ENCODE results near the gene MTX1.
"Not testable (repeated sequence)": the region's sequence is repeated elsewhere in the genome, so short reads cannot be mapped to it uniquely, and the experiment has no call there.

The MTX1 gene

GRCh38 chr1:155192346-155193274, 15.9 kb upstream of the MTX1 start:
- peak overlapping the region; percentile 96 for H3K27ac ChIP-seq (ENCODE audit: low read depth, low read length)

DNA sequence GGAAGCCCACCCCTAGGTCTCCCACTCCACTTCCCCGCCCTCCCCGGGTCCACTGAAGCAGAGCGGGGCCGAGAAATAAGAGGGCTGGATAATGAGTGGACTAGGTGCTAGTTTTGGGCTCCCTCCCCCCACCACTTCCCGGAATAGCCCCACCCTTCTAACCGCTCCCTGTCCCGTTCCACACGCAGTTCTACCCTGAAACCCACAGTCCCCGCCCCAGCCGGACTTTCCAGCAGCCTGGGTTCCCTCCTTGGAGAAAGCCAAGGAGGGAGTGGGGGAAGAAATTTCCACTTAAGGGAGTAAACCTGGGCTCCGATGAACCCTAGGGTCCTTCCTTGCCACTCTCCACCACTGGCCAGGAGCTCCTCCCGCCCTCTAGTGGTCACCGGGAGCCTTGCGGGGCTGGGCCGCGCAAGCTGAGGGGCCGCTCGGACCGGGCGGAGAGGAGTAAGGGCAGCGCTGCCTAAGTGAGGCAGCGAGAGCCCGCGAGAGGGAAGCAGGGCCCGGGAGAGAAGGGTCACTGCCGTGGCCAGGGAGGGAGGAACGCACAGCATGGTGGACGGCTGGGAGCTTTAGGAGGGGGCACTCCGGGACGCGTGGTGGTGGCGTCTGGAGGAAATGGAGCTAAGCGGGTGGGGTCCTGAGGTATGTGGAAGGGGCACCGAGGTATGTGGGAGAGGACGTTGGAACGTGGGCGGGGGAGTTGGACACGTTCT, 15.1 kb upstream of the MTX1 start:
- H2AFZ ChIP-seq (ENCODE audit: low read length, unreplicated experiment): peak overlapping the region; percentile 74
- peak overlapping the region; percentile 96 for H3K27ac ChIP-seq (ENCODE audit: low read depth, low read length)
- no peaks in the 10 kb centered on the region for H3K27me3 ChIP-seq (ENCODE audit: insufficient read depth, low read length)
- peaks cover 19% of the 10 kb centered on the region for H3K79me2 ChIP-seq (ENCODE audit: control insufficient read depth, insufficient read depth, low read length, unreplicated experiment)
- peak overlapping the region; percentile 86 for H3K4me3 ChIP-seq (ENCODE audit: low read depth, low read length)
- peaks cover 9% of the 10 kb centered on the region; the same call in 1 of the 2 replicates for H3K36me3 ChIP-seq (ENCODE audit: insufficient read depth, low read length)
- H3K4me1 ChIP-seq (ENCODE audit: control insufficient read depth, insufficient read depth, low read length, unreplicated experiment): peaks cover 26% of the 10 kb centered on the region

More at GRCh38 chr1:155192346-155193274, 15.9 kb upstream of the MTX1 start:
- peaks cover 9% of the 10 kb centered on the region; the same call in 1 of the 2 replicates for H3K36me3 ChIP-seq (ENCODE audit: insufficient read depth, low read length)
- peak overlapping the region; percentile 86 for H3K4me3 ChIP-seq (ENCODE audit: low read depth, low read length)
- H3K27me3 ChIP-seq (ENCODE audit: insufficient read depth, low read length): no peaks in the 10 kb centered on the region
- H3K79me2 ChIP-seq (ENCODE audit: control insufficient read depth, insufficient read depth, low read length, unreplicated experiment): peaks cover 19% of the 10 kb centered on the region
- peaks cover 26% of the 10 kb centered on the region for H3K4me1 ChIP-seq (ENCODE audit: control insufficient read depth, insufficient read depth, low read length, unreplicated experiment)
- H2AFZ ChIP-seq (ENCODE audit: low read length, unreplicated experiment): peak overlapping the region; percentile 74

DNA sequence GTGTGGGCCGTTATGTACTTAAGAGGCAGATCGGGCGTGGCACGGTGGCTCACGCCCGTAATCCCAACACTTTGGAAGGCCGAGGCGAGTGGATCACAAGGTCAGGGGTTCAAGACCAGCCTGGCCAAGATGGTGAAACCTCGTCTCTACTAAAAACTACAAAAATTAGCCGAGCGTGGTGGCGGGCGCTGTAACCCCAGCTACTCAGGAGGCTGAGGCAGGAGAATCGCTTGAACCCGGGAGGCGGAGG, 14.6 kb upstream of the MTX1 start:
- not testable (repeated sequence) for H3K27me3 ChIP-seq (ENCODE audit: insufficient read depth, low read length); H3K36me3 ChIP-seq (ENCODE audit: insufficient read depth, low read length)
- H3K79me2 ChIP-seq (ENCODE audit: control insufficient read depth, insufficient read depth, low read length, unreplicated experiment): peaks cover 19% of the 10 kb centered on the region
- H3K4me3 ChIP-seq (ENCODE audit: low read depth, low read length): peak overlapping the region; percentile 86
- peak overlapping the region; percentile 96 for H3K27ac ChIP-seq (ENCODE audit: low read depth, low read length)
- H2AFZ ChIP-seq (ENCODE audit: low read length, unreplicated experiment): peak overlapping the region; percentile 56
- H3K4me1 ChIP-seq (ENCODE audit: control insufficient read depth, insufficient read depth, low read length, unreplicated experiment): peaks cover 26% of the 10 kb centered on the region

- H3K27me3 ChIP-seq (ENCODE audit: insufficient read depth, low read length): no peaks in the 10 kb centered on the region
- peak overlapping the region; percentile 86 for H3K4me3 ChIP-seq (ENCODE audit: low read depth, low read length)
- H3K27ac ChIP-seq (ENCODE audit: low read depth, low read length): peak overlapping the region; percentile 96
- H2AFZ ChIP-seq (ENCODE audit: low read length, unreplicated experiment): no peak overlapping the region
- peaks cover 26% of the 10 kb centered on the region for H3K4me1 ChIP-seq (ENCODE audit: control insufficient read depth, insufficient read depth, low read length, unreplicated experiment)
- peaks cover 19% of the 10 kb centered on the region for H3K79me2 ChIP-seq (ENCODE audit: control insufficient read depth, insufficient read depth, low read length, unreplicated experiment)
- peaks cover 13% of the 10 kb centered on the region; the same call in 1 of the 2 replicates for H3K36me3 ChIP-seq (ENCODE audit: insufficient read depth, low read length)
Measured at GRCh38 chr1:155195201-155196102, 13.0 kb upstream of the MTX1 start.

DNA sequence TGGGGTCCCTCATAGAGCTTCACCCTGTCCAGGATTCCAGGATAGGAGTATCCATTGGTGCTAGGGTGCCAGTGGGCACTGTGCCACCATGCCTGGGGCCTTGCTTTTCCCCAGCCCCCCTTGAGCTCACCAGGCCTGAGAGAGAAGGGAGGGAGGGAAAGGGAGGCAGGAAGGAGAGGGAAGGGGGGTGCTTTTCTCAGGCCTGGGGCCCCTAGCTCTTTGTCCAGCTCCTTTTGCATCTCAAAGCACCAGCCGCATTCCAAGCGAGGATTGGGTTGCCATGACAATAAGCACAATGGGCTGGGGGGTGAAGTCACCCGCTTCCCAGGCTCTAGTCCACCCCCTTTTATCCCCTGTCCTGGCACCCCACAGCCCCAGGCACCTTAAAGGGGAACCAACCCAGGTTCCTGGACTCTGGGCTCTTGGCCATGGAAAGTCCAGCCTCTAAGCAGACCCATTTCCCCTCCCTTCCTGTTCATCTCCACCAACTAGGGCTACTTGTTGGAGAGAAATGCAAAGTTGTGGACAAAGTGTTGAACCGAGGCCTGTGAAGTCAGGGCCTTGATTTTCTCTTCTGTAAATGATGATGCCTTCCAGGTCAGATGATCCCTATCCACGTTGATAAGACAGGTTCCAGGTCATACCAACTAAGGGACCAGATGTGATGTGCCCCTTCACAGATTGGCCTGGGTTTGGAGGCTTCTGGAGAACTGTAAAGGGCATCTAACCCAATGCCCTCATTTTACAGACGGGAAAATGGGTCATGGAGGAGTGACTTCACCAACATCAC, 12.2 kb upstream of the MTX1 start:
- Histone ChIP-seq H3K4me1 (ENCODE audit: control insufficient read depth, insufficient read depth, low read length, unreplicated experiment) (peaks cover 26% of the 10 kb centered on the region), H3K79me2 (ENCODE audit: control insufficient read depth, insufficient read depth, low read length, unreplicated experiment) (peaks cover 19% of the 10 kb centered on the region), H3K27ac (ENCODE audit: low read depth, low read length) (peak overlapping the region; percentile 96), H2AFZ (ENCODE audit: low read length, unreplicated experiment) (no peak overlapping the region), H3K4me3 (ENCODE audit: low read depth, low read length) (peak overlapping the region; percentile 86), H3K27me3 (ENCODE audit: insufficient read depth, low read length) (no peaks in the 10 kb centered on the region), H3K36me3 (ENCODE audit: insufficient read depth, low read length) (peaks cover 16% of the 10 kb centered on the region; the same call in 1 of the 2 replicates)

DNA sequence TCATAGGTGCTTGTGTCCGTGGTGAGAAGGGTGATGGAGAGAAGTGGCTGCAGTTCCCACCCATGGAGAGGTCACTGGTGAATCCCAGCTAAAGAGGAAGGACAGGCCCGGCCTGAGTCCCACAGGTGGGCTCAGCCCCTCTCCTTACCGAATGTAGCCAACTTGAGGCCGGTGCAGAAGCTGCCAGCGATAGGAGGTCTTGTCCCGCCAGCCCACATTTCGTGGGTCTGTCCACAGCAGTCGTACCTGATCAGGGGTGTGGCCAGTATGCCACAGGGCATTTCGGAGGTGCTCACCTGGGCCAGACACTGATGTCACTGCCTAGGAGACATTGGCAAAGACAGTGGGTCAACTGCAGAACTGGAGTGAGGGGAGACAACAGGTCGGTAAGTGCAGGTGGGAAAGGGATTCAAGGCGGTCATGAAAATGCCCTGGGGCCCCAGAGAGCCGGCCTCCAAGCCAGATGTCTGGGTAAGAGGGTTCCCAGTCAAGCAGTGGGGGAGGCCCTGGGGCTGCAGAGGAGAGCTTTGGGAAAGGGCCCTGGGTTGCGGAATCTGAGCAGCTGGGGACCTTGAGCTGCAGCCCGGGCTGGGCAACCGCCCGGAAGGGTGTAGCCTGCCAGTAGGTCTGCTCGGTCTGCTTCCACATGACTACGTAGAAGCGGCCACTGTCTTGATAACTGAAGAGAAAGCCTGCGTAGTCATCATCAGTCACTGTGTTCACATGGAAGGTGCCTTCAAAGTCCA, 11.4 kb upstream of the MTX1 start:
- Histone ChIP-seq H3K27me3 (ENCODE audit: insufficient read depth, low read length) (no peaks in the 10 kb centered on the region), H3K36me3 (ENCODE audit: insufficient read depth, low read length) (peaks cover 16% of the 10 kb centered on the region; the same call in 1 of the 2 replicates), H3K4me1 (ENCODE audit: control insufficient read depth, insufficient read depth, low read length, unreplicated experiment) (peaks cover 26% of the 10 kb centered on the region), H3K79me2 (ENCODE audit: control insufficient read depth, insufficient read depth, low read length, unreplicated experiment) (peaks cover 19% of the 10 kb centered on the region), H3K27ac (ENCODE audit: low read depth, low read length) (no peak overlapping the region), H3K4me3 (ENCODE audit: low read depth, low read length) (peak overlapping the region; percentile 86; the same call in 1 of the 2 replicates), H2AFZ (ENCODE audit: low read length, unreplicated experiment) (no peak overlapping the region)

DNA sequence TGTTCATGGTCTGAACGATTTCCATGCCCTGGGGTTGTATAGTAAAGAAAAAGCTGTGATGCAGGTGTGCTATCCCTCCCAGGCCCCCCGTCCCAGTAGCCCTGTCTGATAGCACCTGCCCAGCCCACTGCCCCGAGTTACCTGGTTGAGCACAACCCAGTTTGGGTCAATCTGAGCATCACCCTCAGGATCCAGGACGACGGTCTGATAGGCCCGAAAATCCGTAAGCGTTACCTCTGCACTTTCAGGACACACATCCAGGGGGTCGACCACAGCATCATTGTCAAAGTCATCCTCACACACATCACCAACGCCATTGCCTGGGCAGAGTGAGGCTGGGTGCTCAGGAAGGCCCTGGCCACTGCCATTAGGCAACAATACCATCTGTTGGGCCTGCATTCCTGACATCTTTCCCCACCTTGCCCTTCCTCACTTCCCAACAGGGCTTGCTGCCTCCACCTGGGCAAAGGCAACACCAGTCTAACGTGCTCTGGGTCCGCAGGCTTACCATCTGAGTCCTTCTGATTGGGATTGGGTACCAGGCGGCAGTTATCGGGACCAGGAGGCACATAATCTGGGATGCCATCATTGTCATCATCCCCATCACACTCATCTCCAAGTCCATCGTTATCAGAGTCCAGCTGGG, 10.5 kb upstream of the MTX1 start:
- Histone ChIP-seq H3K27ac (ENCODE audit: low read depth, low read length) (no peak overlapping the region), H2AFZ (ENCODE audit: low read length, unreplicated experiment) (no peak overlapping the region), H3K36me3 (ENCODE audit: insufficient read depth, low read length) (peaks cover 16% of the 10 kb centered on the region; the same call in 1 of the 2 replicates)

GRCh38 chr1:155198547-155198906, 10.0 kb upstream of the MTX1 start:
- H3K79me2 ChIP-seq (ENCODE audit: control insufficient read depth, insufficient read depth, low read length, unreplicated experiment): peaks cover 19% of the 10 kb centered on the region
- H3K27ac ChIP-seq (ENCODE audit: low read depth, low read length): no peak overlapping the region
- peaks cover 19% of the 10 kb centered on the region for H3K4me1 ChIP-seq (ENCODE audit: control insufficient read depth, insufficient read depth, low read length, unreplicated experiment)
- peaks cover 16% of the 10 kb centered on the region; the same call in 1 of the 2 replicates for H3K36me3 ChIP-seq (ENCODE audit: insufficient read depth, low read length)
- H2AFZ ChIP-seq (ENCODE audit: low read length, unreplicated experiment): no peak overlapping the region
- H3K4me3 ChIP-seq (ENCODE audit: low read depth, low read length): no peak overlapping the region
- no peaks in the 10 kb centered on the region for H3K27me3 ChIP-seq (ENCODE audit: insufficient read depth, low read length)

More for the DNA sequence above, 10.5 kb upstream of the MTX1 start:
- H3K27me3 ChIP-seq (ENCODE audit: insufficient read depth, low read length): no peaks in the 10 kb centered on the region
- peaks cover 19% of the 10 kb centered on the region for H3K79me2 ChIP-seq (ENCODE audit: control insufficient read depth, insufficient read depth, low read length, unreplicated experiment)
- H3K4me3 ChIP-seq (ENCODE audit: low read depth, low read length): no peak overlapping the region
- H3K4me1 ChIP-seq (ENCODE audit: control insufficient read depth, insufficient read depth, low read length, unreplicated experiment): peaks cover 21% of the 10 kb centered on the region

DNA sequence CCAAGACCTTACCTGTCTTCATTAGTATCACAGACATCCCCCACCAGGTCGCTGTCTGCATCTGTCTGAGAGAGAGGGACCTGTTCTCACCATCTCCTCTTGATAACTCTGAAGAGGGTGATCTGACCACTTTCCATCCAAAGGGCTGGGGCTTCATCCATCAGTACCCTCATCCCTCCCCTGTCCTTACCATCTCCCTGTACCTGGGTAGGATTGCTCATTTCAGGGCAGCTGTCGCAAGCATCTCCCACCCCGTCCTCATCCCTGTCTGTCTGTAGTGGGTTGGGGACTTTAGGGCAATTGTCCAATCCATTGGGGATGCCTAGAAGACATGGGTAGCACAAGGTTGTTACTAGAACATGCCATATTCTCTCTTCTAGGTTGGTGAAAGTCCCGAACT, 8.7 kb upstream of the MTX1 start:
- no peak overlapping the region for H2AFZ ChIP-seq (ENCODE audit: low read length, unreplicated experiment)
- no peak overlapping the region for H3K4me3 ChIP-seq (ENCODE audit: low read depth, low read length)
- peaks cover 19% of the 10 kb centered on the region for H3K79me2 ChIP-seq (ENCODE audit: control insufficient read depth, insufficient read depth, low read length, unreplicated experiment)
- H3K27me3 ChIP-seq (ENCODE audit: insufficient read depth, low read length): no peaks in the 10 kb centered on the region
- H3K4me1 ChIP-seq (ENCODE audit: control insufficient read depth, insufficient read depth, low read length, unreplicated experiment): peaks cover 17% of the 10 kb centered on the region
- no peak overlapping the region for H3K27ac ChIP-seq (ENCODE audit: low read depth, low read length)
- peaks cover 16% of the 10 kb centered on the region; the same call in 1 of the 2 replicates for H3K36me3 ChIP-seq (ENCODE audit: insufficient read depth, low read length)

Measured in ACC112 (cell line).